ENCODE data around the gene LGALS16.
"Not testable (repeated sequence)": the region's sequence is repeated elsewhere in the genome, so short reads cannot be mapped to it uniquely, and the experiment has no call there.

LGALS16 gene

DNA sequence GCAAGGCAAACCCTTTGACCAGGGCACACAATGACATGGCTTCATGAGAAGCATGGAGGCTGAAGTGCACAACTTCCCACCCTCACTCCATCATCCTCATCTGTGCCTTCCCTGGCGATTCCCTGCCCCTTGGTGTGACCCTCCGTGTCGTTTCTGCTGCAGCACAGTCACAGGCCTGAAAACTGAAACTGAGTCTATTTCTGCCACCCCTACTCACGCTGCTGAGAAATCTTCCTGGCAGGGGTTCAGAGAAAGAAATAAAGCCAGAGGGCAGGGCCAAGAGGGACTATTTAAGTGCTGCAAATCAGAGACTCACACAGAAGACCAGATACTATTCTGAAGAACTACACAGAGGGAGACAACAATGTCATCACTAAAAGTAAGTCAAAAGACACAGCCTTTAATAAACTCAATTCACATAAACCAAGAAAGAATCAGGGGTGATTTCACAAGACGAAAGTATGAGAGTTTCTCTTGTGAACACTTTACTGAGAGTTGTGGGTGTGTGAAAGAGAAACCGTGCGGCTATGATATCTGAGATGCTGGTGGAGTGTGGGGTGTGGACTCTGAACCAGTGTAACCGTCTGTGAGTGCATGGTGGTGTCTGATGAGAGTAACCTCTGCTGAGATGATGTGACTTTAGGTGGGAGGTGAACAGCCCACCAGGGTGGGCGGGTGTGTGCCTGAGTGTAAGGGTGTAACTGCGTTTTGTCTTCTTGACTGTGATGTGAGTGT is 23.5 kb downstream of the LGALS16 start:
- DNase-seq = no peak

DNA sequence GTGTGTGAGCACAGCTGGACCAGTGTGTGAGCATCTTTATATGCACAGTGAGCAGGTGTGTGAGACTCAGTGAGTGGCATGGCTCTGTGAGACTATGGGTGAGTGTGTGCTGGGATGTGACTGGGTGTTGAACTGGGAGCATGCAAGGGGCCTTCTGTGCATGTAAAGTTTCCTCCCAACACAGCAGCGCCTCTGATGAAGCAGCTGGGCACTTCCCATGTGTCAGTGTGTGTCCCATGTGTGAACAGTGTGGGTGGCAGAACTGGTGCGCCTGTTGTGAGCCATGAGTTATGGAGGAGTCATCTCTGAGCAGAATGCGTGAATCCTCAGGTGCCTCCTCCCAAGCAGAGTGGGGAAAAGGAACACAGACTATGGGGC is 24.1 kb downstream of the LGALS16 start:
- DNase-seq = no peak

DNA sequence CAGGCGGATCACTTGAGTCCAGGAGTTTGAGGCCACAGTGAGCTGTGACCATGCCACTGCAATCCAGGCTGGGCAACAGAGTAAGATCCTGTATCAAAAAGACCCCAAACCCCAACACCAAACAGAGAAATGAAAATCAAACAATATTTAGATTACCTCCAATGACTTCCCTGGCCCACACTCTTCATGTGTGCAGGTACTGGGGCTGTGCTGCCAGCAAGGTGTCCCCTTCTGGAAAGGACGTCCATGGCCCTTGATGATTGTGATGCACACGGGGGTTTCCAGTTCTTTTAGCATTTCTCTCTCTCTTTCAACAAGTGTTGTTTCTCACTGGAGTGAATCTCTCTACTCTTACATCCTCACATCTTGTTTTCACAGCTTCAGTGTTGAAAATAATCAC is 24.9 kb downstream of the LGALS16 start:
- DNase-seq = no peak

DNA sequence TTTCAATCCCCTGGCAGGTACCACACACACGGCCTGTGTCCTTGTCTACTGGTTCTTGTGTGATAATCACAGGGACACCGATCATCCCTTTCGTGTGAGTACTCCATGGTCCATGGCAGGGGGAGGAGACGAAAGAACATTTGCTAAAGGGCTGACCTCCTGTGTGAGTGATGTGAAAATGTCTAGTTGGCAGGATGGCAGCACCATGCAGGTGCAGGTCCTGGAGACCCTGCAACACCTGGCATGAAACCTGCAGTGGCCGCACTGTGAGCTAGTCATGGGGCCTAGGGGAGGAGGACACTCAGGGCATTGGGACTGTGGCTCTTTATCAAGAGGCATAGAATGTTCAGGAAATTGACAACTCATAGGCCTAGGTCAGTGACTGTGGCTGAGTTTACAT is 25.7 kb downstream of the LGALS16 start:
- no peak for DNase-seq

DNA sequence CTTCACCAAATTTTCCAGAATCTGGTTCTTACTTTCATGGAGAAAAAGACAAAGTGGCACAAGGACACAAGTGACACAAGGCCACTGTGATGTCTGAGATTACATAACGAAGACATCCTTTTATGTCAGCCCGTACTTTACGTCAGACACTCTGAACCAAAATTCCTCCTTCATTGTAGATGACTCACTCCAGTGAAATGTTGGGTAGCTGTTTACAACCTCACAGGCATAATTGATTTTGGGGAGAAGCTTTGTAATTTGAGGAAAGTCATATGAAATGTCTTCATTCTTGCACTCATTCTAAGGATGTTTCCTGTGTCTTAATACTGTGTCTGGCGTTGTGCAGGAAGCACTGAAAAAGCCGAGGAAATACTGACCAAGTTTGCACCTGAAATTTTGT is 28.6 kb downstream of the LGALS16 start:
- DNase-seq = no peak

DNA sequence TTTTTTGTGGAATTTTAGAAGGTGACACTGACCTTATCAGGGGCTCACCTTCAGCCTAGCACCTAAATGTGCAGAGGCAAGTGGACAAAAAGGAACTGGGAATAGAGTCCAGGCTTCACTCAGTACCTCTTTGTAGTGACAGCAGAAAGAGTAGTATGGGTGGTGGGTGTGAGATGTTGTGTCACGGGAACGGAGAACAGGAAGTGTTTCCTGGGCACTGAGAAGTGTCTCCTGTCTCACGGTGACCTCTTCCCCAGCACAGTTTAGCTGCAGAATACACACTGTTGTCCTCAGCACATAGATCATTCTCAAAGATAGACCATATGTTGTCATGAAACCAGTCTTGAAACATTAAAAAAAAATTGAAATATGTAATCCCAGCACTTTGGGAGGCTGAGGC is 31.0 kb downstream of the LGALS16 start:
- no peak for DNase-seq

DNA sequence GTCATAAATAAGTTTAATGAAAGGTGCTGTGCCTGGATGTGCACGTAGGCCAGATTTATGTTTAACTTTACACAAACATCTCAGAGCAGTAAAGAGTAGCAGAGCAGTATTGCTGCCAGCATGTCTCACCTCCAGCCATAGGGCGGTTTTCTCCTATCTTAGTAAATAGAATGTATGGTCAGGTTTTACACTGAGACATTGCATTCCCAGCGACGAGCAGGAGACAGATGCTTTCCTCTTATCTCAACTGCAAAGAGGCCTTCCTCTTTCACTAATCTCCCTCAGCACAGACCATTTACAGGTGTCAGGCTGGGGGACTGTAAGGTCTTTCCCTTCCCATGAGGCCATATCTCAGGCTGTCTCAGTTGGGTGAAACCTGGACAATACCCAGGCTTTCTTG is 32.9 kb downstream of the LGALS16 start:
- DNase-seq = not testable (repeated sequence)

DNA sequence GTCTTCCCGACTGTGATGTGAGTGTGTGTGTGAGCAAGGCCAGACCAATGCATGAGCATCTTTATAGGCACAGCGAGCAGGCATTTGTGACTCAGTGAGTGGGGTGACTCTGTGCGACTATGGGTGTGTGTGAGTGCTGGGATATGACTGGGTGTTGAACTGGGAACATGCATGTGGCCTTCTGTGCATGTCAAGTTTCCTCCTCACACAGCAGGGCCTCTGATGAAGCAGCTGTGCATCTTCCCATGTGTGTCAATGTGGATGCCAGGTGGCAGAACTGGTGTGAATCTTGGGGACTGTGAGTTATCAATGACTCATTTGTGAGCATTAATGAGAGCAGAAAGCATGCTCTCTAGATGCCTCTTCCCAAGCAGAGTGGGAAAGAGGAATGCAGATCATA is 36.5 kb downstream of the LGALS16 start:
- DNase-seq = no peak

DNA sequence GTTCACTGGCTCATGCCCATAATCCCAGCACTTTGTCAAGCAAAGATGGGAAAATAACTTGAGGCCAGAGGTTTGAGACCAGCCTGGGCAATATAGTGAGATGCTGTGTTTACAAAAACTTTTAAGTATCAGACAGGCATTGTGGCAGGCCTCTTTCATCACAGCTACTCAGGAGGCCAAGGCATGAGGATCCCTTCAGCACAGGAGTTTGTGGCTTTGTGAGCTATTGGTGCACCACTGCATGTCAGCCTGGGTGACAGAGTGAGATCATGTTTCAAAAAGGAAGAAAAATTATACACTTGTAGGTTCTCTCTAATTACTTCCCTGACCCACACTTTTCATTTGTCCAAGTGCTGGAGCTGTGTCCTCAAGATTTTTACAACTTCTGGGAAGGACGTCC is 37.1 kb downstream of the LGALS16 start:
- no peak for DNase-seq

DNA sequence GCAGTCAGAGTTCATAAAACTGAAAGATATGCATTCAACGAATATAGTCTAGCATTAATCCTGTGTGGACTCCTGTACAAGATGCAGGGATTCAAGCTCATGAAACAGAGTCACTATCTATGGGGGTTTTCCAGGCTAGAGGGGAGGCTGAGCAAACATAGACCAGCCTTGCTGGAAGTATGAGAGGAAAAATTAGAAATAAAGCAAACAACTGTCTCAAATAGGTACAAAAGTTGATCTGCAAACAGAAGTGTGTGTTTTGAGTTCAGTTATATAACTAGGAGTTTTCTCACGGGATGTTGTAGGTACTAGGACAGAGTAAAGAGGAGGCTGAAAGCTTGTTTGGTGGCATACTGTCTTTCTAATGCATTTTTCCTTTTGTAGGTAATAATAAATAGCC is 40.0 kb downstream of the LGALS16 start:
- DNase-seq = no peak

DNA sequence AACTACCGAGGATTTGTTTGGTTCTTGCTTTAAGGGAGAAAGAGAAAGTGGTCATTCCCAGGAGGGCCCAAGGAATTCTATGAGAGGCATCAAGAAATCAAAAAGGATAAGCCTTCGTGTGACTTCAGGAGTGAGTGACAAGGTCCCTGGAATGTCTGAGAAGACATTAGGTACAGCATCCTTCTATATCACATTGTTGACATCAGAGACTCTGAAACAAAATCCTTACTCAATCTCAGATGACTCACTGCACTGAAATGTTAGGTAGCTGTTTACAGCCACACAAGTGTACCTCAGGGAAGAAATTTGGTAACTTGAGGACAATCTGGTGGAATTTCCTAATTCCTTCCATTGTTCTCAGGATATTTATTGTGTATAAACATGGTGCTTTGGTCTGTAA is 40.7 kb downstream of the LGALS16 start:
- DNase-seq = no peak

DNA sequence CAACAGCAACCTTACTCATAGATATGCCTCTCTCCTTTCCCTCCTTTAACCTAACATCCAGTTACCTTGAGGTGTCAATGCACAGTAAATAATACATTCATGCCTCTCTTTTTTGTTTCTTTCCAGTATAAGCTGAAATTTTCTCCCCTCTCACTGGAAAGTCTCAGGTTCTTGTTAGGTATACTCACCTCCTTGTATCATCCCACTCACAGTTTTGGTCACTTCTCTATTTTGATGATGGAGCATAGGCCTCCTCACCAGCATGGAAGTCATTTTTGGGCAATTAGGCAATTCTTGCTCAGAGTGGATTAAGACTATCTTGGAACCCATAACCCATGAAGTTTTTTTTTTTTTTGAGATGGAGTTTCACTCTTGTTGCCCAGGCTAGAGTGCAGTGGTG is 42.8 kb downstream of the LGALS16 start:
- DNase-seq = no peak

DNA sequence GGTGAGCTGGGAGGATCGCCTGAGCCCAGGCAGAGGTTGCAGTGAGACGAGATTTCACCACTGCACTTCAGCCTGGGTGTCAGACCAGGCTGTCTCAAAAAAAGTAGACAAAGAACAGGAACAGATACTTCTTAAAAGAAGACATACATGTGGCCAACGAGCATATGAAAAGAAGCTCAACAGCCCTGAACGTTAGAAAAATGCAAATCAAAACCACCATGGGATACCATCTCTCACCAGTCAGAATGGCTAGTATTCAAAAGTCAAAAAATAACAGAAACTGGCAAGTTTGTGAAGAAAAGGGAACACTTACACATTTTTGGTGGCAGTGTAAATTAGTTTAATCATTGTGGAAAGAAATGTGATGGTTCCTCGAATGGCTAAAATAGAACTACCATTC is 45.6 kb downstream of the LGALS16 start:
- DNase-seq = no peak

DNA sequence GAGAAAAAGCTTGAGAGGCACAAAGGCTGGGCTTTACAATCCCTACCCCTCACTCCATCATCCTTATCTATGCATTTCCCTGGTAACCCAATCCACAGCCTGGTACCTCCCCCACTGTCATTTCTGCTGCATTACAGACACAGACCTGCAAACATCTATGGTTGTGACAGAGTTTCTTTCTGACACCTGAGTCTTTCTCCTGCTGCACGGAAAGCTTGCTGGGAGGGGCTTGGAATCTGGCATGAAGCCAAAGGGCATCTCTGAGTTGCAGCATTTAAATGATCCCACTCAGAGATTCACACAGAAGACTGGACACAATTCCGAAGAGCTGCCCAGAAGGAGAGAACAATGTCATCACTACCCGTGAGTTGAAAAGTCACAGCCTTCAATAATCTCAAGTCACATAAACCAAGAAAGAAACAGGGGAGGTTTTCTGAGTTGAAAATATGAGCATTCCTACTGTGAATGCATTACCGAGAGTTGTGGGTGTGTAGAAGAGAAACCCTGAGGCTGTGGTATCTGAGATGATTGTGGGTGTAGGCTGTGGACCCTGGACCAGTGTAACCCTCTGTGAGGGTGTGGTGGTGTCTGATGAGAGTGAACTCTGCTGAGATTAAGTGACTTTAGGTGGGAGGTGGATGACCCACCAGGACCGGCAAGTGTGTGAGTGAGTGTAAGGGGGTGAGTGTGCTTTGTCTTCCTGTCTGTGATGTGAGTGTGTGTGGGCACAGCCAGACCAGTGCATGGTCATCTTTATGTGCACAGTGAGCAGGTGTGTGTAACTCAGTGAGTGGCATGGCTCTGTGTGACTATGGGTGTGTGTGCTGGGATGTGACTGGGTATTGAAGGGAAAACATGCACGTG is 48.7 kb downstream of the LGALS16 start, which contains the start of gene LGALS14:
Gene LGALS14 (plus strand): TSS at position 301 of the 864 bp plus-strand sequence. CDS start 48 bp downstream, at position 349.
- DNase-seq = no peak

DNA sequence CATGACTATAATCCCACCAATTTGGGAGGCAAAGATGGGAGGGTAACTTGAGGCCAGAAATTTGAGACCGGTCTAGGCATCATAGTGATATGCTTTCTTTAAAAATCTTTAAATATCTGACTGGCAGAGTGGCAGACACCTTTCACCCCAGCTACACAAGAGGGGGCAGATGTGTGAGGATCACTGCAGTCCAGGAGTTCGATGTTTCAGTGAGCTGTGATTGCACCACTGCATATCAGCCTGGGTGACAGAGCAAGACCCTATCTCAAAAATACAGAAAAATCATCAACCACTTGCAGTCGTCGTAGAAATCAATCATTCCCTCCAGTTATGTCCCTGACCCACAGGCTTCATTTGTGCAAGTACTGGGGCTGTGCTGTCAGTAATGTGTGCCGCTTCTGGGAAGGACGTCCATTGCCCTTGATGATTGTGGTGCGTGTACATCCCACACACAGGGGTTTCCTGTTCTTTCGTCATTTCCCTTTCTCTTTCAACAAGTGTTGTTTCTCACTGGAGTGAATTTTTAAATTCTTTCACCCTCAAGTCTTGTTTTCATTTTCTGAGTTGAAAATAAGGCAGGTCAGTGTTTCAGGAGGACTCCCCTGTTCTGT is 50.0 kb downstream of the LGALS16 start:
- no peak for DNase-seq

DNA sequence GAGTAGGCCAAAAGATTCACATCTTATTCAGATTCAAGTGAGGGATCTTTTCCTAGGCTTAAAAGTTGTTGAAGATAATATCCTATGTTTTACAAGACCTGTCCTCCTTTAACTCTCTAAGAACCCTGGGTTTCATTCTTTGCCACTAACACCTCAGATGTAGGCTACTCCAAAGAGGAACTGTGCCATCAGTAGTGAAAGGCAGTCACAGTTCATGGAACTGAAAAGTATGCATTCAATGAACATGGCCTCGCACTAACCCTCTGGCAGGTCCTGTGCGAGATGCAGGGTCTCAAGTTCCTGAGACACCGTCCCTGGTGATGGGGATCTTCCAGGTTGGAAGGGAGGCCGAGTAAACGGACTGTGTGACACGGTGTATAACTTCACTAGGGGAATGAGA is 52.9 kb downstream of the LGALS16 start:
- DNase-seq = no peak

DNA sequence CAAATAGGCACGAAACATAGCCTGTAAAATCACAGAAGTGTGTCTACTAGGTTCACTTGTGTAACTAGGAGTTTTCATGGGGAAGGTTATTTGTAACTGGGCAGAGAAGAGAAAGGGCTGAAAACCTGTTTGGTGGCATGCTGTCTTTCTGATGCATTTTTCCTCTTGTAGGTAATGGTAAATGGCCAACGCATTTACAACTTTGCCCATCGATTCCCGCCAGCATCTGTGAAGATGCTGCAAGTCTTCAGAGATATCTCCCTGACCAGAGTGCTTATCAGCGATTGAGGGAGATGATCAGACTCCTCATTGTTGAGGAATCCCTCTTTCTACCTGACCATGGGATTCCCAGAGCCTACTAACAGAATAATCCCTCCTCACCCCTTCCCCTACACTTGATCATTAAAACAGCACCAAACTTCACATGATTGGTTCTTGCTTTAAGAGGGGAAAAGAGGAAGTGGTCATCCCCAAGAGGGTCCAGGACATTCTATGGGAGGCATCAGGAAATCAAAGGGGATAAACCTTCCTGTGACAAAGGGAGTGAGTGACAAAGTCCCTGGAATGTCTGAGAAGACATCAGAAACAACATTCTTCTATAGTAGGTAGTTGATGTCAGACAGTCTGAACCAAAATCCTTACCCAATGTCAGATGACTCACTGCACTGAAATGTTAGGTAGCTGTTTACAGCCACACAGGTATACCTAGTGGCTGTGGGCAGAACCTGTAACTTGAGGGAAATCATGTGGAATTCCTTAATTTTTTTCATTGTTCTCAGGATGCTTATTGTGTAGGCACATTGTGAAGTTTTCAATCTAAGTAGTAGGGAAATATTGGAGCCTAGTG is 53.5 kb downstream of the LGALS16 start:
- DNase-seq = no peak

All from midbrain (tissue), 1 donor.